Activated CD8-positive, alpha-beta memory T cell treated with anti-CD3 and anti-CD28 coated beads for 36 hours (primary cell): ENCODE data around the gene ANKRD24. TPM values are rescaled to one million over a fixed set of nuclear protein-coding genes. Genes with fewer than 3 reads are reported as not detected.
"Not testable (repeated sequence)": the region's sequence is repeated elsewhere in the genome, so short reads cannot be mapped to it uniquely, and the experiment has no call there.

Experiments
- CTCF ChIA-PET: fragments of 350-600 bp; sonication (Branson Sonifier 250); formaldehyde crosslinking; loops from one replicate; lab custom pipeline; 2021; ENCODE audit warnings: antibody characterized with exemption; lab: Charles Lee
- POLR2A ChIA-PET: fragments of 350-600 bp; sonication (Branson Sonifier 250); formaldehyde crosslinking; loops from one replicate; lab custom pipeline; 2021; ENCODE audit warnings: antibody characterized with exemption; lab: Charles Lee
- total RNA-seq, 2 experiments: library from RNA; stranded (reverse); gene quantifications; one replicate each; pipeline ENCODE4 v1.2.3, GENCODE V29; 2021

Gene ANKRD24
- 1 to 10 TPM in 1 of 2 experiments, under 1 TPM in 1; 0.78 to 1.0 TPM for total RNA-seq

GRCh38 chr19:4182084-4182810, at the start of gene ANKRD24, which contains the start of gene SIRT6:
Gene ANKRD24, plus strand, starts transcription at chr19:4182689. Its CDS starts 3,737 bp downstream, at chr19:4186426.
Gene SIRT6, minus strand, starts transcription at chr19:4182563. Its CDS starts 24 bp downstream, at chr19:4182539.
- POLR2A ChIA-PET: no interaction called here

DNA sequence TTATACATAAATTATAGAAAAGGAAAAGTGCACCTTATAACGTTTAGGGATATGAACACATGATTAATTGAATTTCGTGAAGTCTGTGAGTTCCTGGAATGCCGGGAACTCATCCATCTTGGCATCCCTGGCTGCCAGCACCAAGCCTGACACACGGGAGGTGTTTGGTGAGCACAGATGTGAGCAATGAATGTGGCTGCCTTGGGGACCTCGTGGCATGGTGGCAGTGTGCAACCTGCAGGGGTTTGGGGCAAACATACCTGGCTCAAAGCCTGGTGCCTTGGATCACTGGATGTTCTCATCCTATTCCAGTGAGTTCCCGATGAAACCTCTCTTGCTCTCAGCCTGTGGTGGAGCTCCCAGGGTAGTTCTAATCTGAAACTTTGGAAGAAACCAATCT, 48.1 kb upstream of the ANKRD24 start:
- ChIA-PET CTCF (no interaction called here), POLR2A (no interaction called here)

More at GRCh38 chr19:4182084-4182810, at the start of gene ANKRD24, which contains the start of gene SIRT6:
- CTCF ChIA-PET: no interaction called here

- POLR2A ChIA-PET: not testable (repeated sequence)
- CTCF ChIA-PET: interaction anchor here (0.7 kb wide), 2 partner anchors 388 to 437 kb away, joined by 3 to 4 read pairs; no protein-coding TSS in a partner anchor
Observed at GRCh38 chr19:4135386-4135785, 47.1 kb upstream of the ANKRD24 start.

GRCh38 chr19:4136680-4137088, 45.8 kb upstream of the ANKRD24 start:
- POLR2A ChIA-PET: no interaction called here
- CTCF ChIA-PET: no interaction called here

- ChIA-PET CTCF (interaction anchor here (0.5 to 1.3 kb wide), 2 partner anchors 29 to 132 kb away, joined by 3 read pairs; no protein-coding TSS in a partner anchor), POLR2A (no interaction called here)
Observed at GRCh38 chr19:4138445-4138844, 44.0 kb upstream of the ANKRD24 start.

DNA sequence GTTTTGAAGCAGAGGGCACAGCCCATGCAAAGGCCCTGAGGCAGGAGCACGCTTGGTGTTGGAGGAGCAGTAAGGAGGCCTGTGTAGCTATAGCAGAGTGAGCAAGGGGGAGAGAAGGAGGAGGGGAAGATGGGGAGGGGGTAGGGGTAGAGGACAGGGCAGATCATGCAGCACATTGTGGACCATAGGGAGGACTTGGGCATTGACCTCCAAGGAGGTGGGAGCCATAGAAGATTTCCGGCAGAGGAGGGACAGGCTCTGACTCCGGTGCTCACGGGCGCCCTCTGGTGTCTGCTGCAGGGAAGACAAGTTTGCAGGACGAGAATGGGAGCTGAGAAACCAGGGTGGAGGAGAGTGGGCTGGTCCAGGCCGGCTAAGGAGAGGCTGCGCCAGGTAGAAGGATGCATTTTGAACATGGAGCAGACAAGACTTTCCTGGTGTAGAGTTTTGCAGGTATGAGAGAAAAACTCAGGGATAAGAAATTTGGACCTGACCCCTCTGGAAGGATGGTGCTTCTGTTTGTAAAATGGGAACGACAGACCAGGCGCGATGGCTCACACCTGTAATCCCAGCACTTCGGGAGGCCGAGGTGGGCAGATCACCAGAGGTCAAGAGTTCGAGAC, 42.8 kb upstream of the ANKRD24 start:
- ChIA-PET POLR2A (interaction anchor here (0.6 to 0.7 kb wide), 2 partner anchors 152 to 182 kb away, joined by 5 to 11 read pairs; no protein-coding TSS in a partner anchor), CTCF (interaction anchor here (0.5 to 2.4 kb wide), 41 partner anchors 8 to 1579 kb away, joined by 3 to 24 read pairs (median 4); partner anchors contain the start of genes CREB3L3, EEF2, MRPL54 and PIAS4)

GRCh38 chr19:4140237-4140711, 42.2 kb upstream of the ANKRD24 start:
- ChIA-PET CTCF (interaction anchor here (0.6 to 2.4 kb wide), 39 partner anchors 8 to 1578 kb away, joined by 3 to 24 read pairs (median 4); partner anchors contain the start of genes CREB3L3, EEF2 and PIAS4), POLR2A (interaction anchor here (0.6 to 0.7 kb wide), 3 partner anchors 152 to 1209 kb away, joined by 5 to 11 read pairs (median 6); no protein-coding TSS in a partner anchor)

- POLR2A ChIA-PET: not testable (repeated sequence)
- CTCF ChIA-PET: interaction anchor here (0.7 kb wide), 1 partner anchor 79 kb away, joined by 3 read pairs; no protein-coding TSS in a partner anchor
Observed at GRCh38 chr19:4142916-4143315, 39.6 kb upstream of the ANKRD24 start.

- CTCF ChIA-PET: no interaction called here
- POLR2A ChIA-PET: no interaction called here
Observed at GRCh38 chr19:4144666-4145249, 37.7 kb upstream of the ANKRD24 start.

- ChIA-PET CTCF (no interaction called here), POLR2A (no interaction called here)
Observed at GRCh38 chr19:4149518-4150288, 32.8 kb upstream of the ANKRD24 start.

DNA sequence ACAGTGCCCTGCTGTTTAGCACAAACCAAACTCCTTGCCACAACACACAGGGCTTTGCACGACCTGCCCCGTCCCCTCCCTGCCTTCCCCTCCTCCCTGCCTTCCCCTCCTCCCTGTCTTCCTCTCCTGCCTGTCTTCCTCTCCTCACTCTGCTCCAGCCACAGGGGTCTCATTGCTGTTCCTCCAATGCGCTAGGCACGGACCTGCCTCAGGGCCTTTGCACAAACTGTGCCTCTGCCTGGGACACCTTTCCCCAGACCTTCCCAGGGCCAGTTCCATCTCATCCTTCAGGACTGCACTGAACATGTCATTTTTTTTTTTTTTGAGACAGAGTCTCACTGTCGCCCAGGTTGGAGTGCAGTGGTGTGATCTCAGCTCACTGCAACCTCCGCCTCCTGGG, 30.9 kb upstream of the ANKRD24 start:
- CTCF ChIA-PET: interaction anchor here (0.6 to 0.7 kb wide), 2 partner anchors 9 to 22 kb away, joined by 3 read pairs; no protein-coding TSS in a partner anchor
- POLR2A ChIA-PET: no interaction called here

DNA sequence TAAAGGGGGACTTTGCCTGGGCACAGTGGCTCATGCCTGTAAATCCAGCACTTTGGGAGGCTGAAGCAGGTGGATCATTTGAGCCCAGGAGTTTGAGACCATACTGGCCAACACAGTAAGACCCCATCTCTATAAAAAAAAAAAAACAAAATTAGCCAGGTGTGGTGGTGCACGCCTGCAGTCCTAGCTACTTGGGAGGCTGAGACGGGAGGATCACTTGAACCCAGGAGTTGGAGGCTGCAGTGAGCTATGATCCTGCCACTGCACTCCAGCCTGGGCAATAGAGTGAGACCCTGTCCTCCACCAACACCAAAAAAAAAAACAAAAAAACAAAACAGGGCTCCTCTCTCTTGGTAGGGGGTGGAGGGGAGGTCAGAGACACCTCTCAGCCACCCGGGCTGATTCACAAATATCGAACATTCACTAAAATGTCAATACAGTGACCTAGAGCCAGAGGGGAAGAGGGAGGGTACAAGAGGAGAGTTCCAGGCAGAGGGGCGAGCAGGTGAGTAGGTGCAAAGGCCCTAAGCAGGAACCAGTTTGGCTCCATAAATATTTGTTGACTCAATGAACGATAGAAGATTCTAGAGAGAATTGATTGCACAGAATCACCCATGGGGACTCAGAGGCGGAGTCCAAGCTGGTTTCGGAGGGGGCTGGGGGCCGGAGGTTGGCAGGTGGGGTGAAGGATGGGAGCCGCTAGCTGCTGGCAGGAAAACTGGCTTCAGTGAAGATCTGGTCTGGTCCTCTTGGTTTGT, 30.1 kb upstream of the ANKRD24 start:
- CTCF ChIA-PET: interaction anchor here (0.7 to 1.9 kb wide), 2 partner anchors 13 to 21 kb away, joined by 3 to 7 read pairs; no protein-coding TSS in a partner anchor

GRCh38 chr19:4154571-4155312, 27.7 kb upstream of the ANKRD24 start:
- POLR2A ChIA-PET: no interaction called here
- CTCF ChIA-PET: no interaction called here

More for the DNA sequence above, 30.1 kb upstream of the ANKRD24 start:
- POLR2A ChIA-PET: no interaction called here

- POLR2A ChIA-PET: no interaction called here
Observed at GRCh38 chr19:4157164-4157563, 25.3 kb upstream of the ANKRD24 start.

DNA sequence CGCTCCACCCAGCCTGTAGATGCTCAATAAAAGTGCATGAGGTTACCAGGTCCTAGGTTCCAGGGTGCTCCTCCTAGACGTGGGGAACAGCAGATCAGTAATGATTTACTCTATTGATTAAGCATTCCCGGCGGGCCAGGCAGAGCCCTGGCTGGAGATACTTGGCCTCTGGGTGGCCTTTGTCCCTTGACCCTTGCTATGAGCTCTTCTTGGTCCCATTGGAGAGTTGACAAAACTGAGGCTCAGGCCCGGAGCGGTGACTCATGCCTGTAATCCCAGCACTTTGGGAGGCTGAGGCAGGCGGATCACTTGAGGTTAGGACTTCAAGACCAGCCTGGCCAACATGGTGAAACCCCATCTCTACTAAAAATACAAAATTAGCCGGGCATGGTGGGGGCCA, 24.5 kb upstream of the ANKRD24 start:
- CTCF ChIA-PET, POLR2A ChIA-PET: not testable (repeated sequence)

More at GRCh38 chr19:4157164-4157563, 25.3 kb upstream of the ANKRD24 start:
- CTCF ChIA-PET: interaction anchor here (1.0 kb wide), 1 partner anchor 17 kb away, joined by 3 read pairs; no protein-coding TSS in a partner anchor

GRCh38 chr19:4161415-4162077, 20.9 kb upstream of the ANKRD24 start:
- CTCF ChIA-PET: interaction anchor here (1.3 kb wide), 1 partner anchor 22 kb away, joined by 4 read pairs; no protein-coding TSS in a partner anchor
- POLR2A ChIA-PET: no interaction called here
